Suprapubic skin (tissue), 4 donors: Measurements from ENCODE around the gene PNLDC1.

ENCODE experiments used
- CTCF ChIP-seq, 2 donors: fragments of 200-600 bp in 1 of 2; fragments of 450-650 bp in 1 of 2; sonication (generic) in 1 of 2; IDR thresholded peaks; one replicate each; pipeline ENCODE4 v1.5.1; 2016 to 2019; ENCODE audit warnings: antibody characterized with exemption in 2 of 2, mild to moderate bottlenecking in 1 of 2, moderate library complexity in 1 of 2
- POLR2A ChIP-seq, 2 donors: fragments of 450-650 bp; IDR thresholded peaks; one replicate each; pipeline ENCODE4 v1.6.1; 2017; ENCODE audit warnings: antibody characterized with exemption in 2 of 2, mild to moderate bottlenecking in 2 of 2, moderate library complexity in 2 of 2
- POLR2AphosphoS5 ChIP-seq, 3 donors: sonication (generic); formaldehyde crosslinking; IDR thresholded peaks; one replicate each; pipeline ENCODE4 v1.6.1; 2017; ENCODE audit warnings: antibody characterized with exemption in 3 of 3

- TF ChIP-seq CTCF (IDR thresholded peaks at IDR 0.05) (no peak), POLR2A (IDR thresholded peaks at IDR 0.05) (no peak), POLR2AphosphoS5 (IDR thresholded peaks at IDR 0.05) (no peak)
These were observed 36.8 kb downstream of the PNLDC1 start for GRCh38 chr6:159836718-159837490.
